Transverse colon (tissue), 4 donors: Measurements from ENCODE around the gene BTF3L4. TPM values are rescaled to one million over a fixed set of nuclear protein-coding genes. Genes with fewer than 3 reads are reported as not detected.
"Not testable (repeated sequence)": the region's sequence is repeated elsewhere in the genome, so short reads cannot be mapped to it uniquely, and the experiment has no call there.

ENCODE experiments used
- DNase-seq: peaks from one replicate; pipeline ENCODE4 v3.0.0-alpha.2; 2019
- H3K27ac ChIP-seq, 4 donors: fragments of 200-600 bp; sonication (generic); 2 replicates each; pipeline ENCODE4 v1.5.1; 2016 to 2018; ENCODE audit warnings: inconsistent platforms in 4 of 4
- H3K27me3 ChIP-seq: fragments of 200-600 bp; sonication (generic); 2 replicates; pipeline ENCODE4 v1.5.1; 2017; ENCODE audit warnings: inconsistent platforms
- H3K36me3 ChIP-seq, 4 donors: fragments of 200-600 bp; sonication (generic); 2 replicates each; pipeline ENCODE4 v1.5.1; 2017 to 2019; ENCODE audit warnings: inconsistent platforms in 4 of 4
- H3K4me1 ChIP-seq, 4 donors: fragments of 200-600 bp; sonication (generic); 2 replicates each; pipeline ENCODE4 v1.5.1; 2017 to 2020; ENCODE audit warnings: inconsistent platforms in 4 of 4
- H3K4me3 ChIP-seq, 4 donors: fragments of 200-600 bp; sonication (generic); 1 replicate in 1 of 4; 2 replicates in 3 of 4; pipeline versions ENCODE4 v1.5.1 to v1.6.1; 2017 to 2019; ENCODE audit warnings: inconsistent platforms in 4 of 4
- H3K9me3 ChIP-seq, 2 donors: fragments of 200-600 bp; sonication (generic); 2 replicates each; pipeline ENCODE4 v1.5.1; 2017 to 2019; ENCODE audit warnings: inconsistent platforms in 2 of 2
- EP300 ChIP-seq: sonication (generic); formaldehyde crosslinking; IDR thresholded peaks from one replicate; pipeline ENCODE4 v1.6.1; 2017; ENCODE audit warnings: antibody characterized with exemption, low read depth
- POLR2A ChIP-seq: fragments of 450-650 bp; IDR thresholded peaks from one replicate; pipeline ENCODE4 v1.6.1; 2016; ENCODE audit warnings: antibody characterized with exemption, mild to moderate bottlenecking, moderate library complexity
- POLR2AphosphoS5 ChIP-seq, 3 donors: sonication (generic); formaldehyde crosslinking; IDR thresholded peaks; one replicate each; pipeline ENCODE4 v1.6.1; 2016; ENCODE audit warnings: antibody characterized with exemption in 3 of 3
- WGBS, 2 donors: methylation state at CpG; one replicate each; pipeline ENCODE4 v1.1.5; 2018; ENCODE audit warnings: low coverage in 1 of 2; 5-methylcytosine and 5-hydroxymethylcytosine counted together
- in situ Hi-C, 4 donors: fragments of 200-750 bp; cut with MboI; loops; one replicate each; pipeline versions ENCODE4 v1.15.0 to v1.15.1; 2017; ENCODE audit warnings: low sequenced_read_pairs in 3 of 4, low pct_ligation_motif_present in 1 of 4, low pct_unique_long_range_greater_than_20kb in 1 of 4
- intact Hi-C: fragments of 100-400 bp; cut with DNase I; formaldehyde crosslinking; loops from one replicate; pipeline ENCODE4 v1.15.1; 2023; ENCODE audit warnings: low total_unique reads
- total RNA-seq, 4 donors: library from RNA; depleted of rRNA; stranded (reverse); fragments of >200 nt; gene quantifications; one replicate each; pipeline ENCODE4 v1.1.0, GENCODE V29; 2016
- TF ChIP-seq, protein P1 (sequence below), 5 experiments: fragments of 200-600 bp in 3 of 5; fragments of 450-650 bp in 2 of 5; sonication (generic) in 3 of 5; IDR thresholded peaks; 1 replicate in 2 of 5; 2 replicates in 3 of 5; pipeline ENCODE4 v1.5.1; 2016 to 2017; ENCODE audit warnings: antibody characterized with exemption in 5 of 5, inconsistent platforms in 3 of 5, mild to moderate bottlenecking in 2 of 5, moderate library complexity in 1 of 5

BTF3L4 gene
- total RNA-seq, 4 donors from 2014 or later: 5.2 to 32.1 (median 14.2) TPM

DNA sequence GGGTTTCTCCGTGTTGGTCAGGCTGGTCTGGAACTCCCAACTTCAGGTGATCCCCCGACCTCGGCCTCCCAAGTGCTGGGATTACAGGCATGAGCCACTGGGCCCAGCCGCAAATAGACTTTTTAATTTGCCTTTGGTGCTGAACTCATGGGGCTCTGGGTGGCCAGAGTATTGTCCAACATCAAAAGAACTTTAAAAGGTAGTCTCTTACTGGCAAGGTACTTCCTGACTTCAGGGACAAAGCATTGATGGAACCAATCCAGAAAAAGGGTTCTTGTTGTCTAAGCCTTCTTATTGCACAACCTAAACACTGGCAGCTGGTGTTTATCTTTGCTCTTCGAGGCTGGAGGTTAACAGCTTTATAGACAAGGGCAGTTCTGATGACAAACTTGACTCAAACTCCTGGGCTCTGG is 18.7 kb upstream of the BTF3L4 start:
- no peaks in the 10 kb centered on the region for H3K9me3 ChIP-seq
- no peaks in the 10 kb centered on the region for H3K27me3 ChIP-seq
- DNase-seq: peak; percentile 19
- peaks cover 0 to 17% (median 5%) of the 10 kb centered on the region in 4 donors for H3K36me3 ChIP-seq
- 74% methylated on average over 5 of the region's 5 CpGs; no CpG with 5 or more reads in 1 of the 2 donors for WGBS, 2 donors
- TF ChIP-seq POLR2AphosphoS5 (IDR thresholded peaks at IDR 0.05) (peak in 1 of 3 donors; percentile 37), POLR2A (no peak)
- no peak overlapping the region for H3K4me3 ChIP-seq
- in situ Hi-C loops: no loop called here
- intact Hi-C loops: no loop called here
- peak overlapping the region in 3 of 4 donors; percentile 17 to 46 (median 33) for H3K27ac ChIP-seq
- H3K4me1 ChIP-seq: peaks cover 0 to 19% (median 13%) of the 10 kb centered on the region in 4 donors

- peaks cover 0 to 17% (median 5%) of the 10 kb centered on the region in 4 donors for H3K36me3 ChIP-seq
- H3K27ac ChIP-seq: peak overlapping the region in 3 of 4 donors; percentile 17 to 46 (median 33)
Observed at GRCh38 chr1:52037909-52038308, 18.2 kb upstream of the BTF3L4 start.

GRCh38 chr1:52041551-52042185 is 14.4 kb upstream of the BTF3L4 start:
- no peaks in the 10 kb centered on the region for H3K9me3 ChIP-seq
- peaks cover 0 to 13% (median 7%) of the 10 kb centered on the region in 4 donors for H3K4me1 ChIP-seq
- no peak for DNase-seq
- no peak overlapping the region for H3K4me3 ChIP-seq
- H3K27me3 ChIP-seq: no peaks in the 10 kb centered on the region
- WGBS, 2 donors: 95 to 96% methylated on average over 2 to 4 of the region's 4 CpGs
- intact Hi-C loops: no loop called here
- TF ChIP-seq POLR2AphosphoS5 (IDR thresholded peaks at IDR 0.05): no peak
- TF ChIP-seq POLR2A: no peak
- TF ChIP-seq EP300: no peak
- TF ChIP-seq, protein P1, sequence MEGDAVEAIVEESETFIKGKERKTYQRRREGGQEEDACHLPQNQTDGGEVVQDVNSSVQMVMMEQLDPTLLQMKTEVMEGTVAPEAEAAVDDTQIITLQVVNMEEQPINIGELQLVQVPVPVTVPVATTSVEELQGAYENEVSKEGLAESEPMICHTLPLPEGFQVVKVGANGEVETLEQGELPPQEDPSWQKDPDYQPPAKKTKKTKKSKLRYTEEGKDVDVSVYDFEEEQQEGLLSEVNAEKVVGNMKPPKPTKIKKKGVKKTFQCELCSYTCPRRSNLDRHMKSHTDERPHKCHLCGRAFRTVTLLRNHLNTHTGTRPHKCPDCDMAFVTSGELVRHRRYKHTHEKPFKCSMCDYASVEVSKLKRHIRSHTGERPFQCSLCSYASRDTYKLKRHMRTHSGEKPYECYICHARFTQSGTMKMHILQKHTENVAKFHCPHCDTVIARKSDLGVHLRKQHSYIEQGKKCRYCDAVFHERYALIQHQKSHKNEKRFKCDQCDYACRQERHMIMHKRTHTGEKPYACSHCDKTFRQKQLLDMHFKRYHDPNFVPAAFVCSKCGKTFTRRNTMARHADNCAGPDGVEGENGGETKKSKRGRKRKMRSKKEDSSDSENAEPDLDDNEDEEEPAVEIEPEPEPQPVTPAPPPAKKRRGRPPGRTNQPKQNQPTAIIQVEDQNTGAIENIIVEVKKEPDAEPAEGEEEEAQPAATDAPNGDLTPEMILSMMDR (IDR thresholded peaks at IDR 0.05): no peak
- in situ Hi-C loops: no loop called here
- peaks cover 0 to 17% (median 5%) of the 10 kb centered on the region in 4 donors for H3K36me3 ChIP-seq
- H3K27ac ChIP-seq: no peak overlapping the region

More at GRCh38 chr1:52037909-52038308, 18.2 kb upstream of the BTF3L4 start:
- intact Hi-C loops: no loop called here
- no peaks in the 10 kb centered on the region for H3K27me3 ChIP-seq
- in situ Hi-C loops: no loop called here
- TF ChIP-seq EP300 (no peak), POLR2A (no peak), POLR2AphosphoS5 (IDR thresholded peaks at IDR 0.05) (no peak)
- TF ChIP-seq, protein P1 (IDR thresholded peaks at IDR 0.05): no peak
- no peak overlapping the region for H3K4me3 ChIP-seq
- no peaks in the 10 kb centered on the region for H3K9me3 ChIP-seq
- peaks cover 0 to 17% (median 10%) of the 10 kb centered on the region in 4 donors for H3K4me1 ChIP-seq
- 62 to 88% methylated on average over 1 of the region's 1 CpG for WGBS, 2 donors
- no peak for DNase-seq

GRCh38 chr1:52045236-52045635 is 10.9 kb upstream of the BTF3L4 start:
- WGBS, 2 donors: 80 to 95% methylated on average over 2 of the region's 2 CpGs
- H3K4me1 ChIP-seq: no peaks in the 10 kb centered on the region
- intact Hi-C loops: no loop called here

GRCh38 chr1:52045666-52046195 is 10.4 kb upstream of the BTF3L4 start:
- H3K36me3 ChIP-seq, H3K27ac ChIP-seq, DNase-seq, H3K4me3 ChIP-seq, H3K4me1 ChIP-seq, intact Hi-C loops, H3K9me3 ChIP-seq, H3K27me3 ChIP-seq, in situ Hi-C loops: not testable (repeated sequence)
- 97 to 100% methylated on average over 3 to 4 of the region's 4 CpGs for WGBS, 2 donors

More at GRCh38 chr1:52045236-52045635, 10.9 kb upstream of the BTF3L4 start:
- no peak for DNase-seq
- H3K27ac ChIP-seq: no peak overlapping the region
- no peak overlapping the region for H3K4me3 ChIP-seq
- peaks cover 0 to 6% (median 2%) of the 10 kb centered on the region in 4 donors for H3K36me3 ChIP-seq
- H3K27me3 ChIP-seq: no peaks in the 10 kb centered on the region
- H3K9me3 ChIP-seq: no peaks in the 10 kb centered on the region
- in situ Hi-C loops: no loop called here
- TF ChIP-seq POLR2AphosphoS5 (IDR thresholded peaks at IDR 0.05): no peak
- no peak for TF ChIP-seq POLR2A

DNA sequence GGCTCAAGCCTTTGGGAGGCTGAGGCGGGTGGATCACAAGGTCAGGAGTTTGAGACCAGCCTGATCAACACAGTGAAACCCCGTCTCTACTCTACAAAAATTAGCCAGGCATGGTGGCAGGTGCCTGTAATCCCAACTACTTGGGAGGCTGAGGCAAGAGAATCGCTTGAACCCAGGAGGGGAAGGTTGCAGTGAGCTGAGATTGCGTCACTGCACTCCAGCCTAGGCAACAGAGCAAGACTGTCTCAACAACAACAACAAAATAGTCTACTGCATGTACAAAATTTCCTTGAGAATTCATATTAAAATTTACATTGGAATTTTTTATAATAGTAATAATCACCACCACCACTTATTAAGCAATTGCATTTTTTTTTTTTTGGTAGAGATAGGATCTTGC is 6.8 kb upstream of the BTF3L4 start:
- H3K36me3 ChIP-seq, intact Hi-C loops, H3K9me3 ChIP-seq, H3K4me3 ChIP-seq, H3K27ac ChIP-seq, in situ Hi-C loops, DNase-seq, H3K27me3 ChIP-seq: not testable (repeated sequence)
- H3K4me1 ChIP-seq: peaks cover 0 to 13% (median 9%) of the 10 kb centered on the region in 4 donors
- WGBS, 2 donors: 92 to 96% methylated on average over 2 to 4 of the region's 4 CpGs
